ENCODE results near the gene WBP2.

The WBP2 gene

GRCh38 chr17:75827308-75828075, 27.6 kb downstream of the WBP2 start:
- Histone ChIP-seq H3K27me3 (ENCODE audit: low read length) (no peaks in the 10 kb centered on the region), H3K79me2 (ENCODE audit: insufficient read depth, low read length) (no peaks in the 10 kb centered on the region), H3K36me3 (ENCODE audit: low read length) (no peaks in the 10 kb centered on the region), H3F3A (ENCODE audit: insufficient read depth) (no peaks in the 10 kb centered on the region), H2AFZ (ENCODE audit: low read depth, low read length, severe bottlenecking) (no peak overlapping the region), H3K4me2 (ENCODE audit: low read depth, low read length, poor library complexity, severe bottlenecking) (no peak overlapping the region), H3K9ac (ENCODE audit: low read length) (no peak overlapping the region), H4K20me1 (ENCODE audit: low read depth, low read length) (no peaks in the 10 kb centered on the region), H3K27ac (ENCODE audit: low read depth, low read length) (no peak overlapping the region), H3K4me3 (ENCODE audit: insufficient read depth, low read length, poor library complexity, severe bottlenecking) (no peak overlapping the region), H3K9me2 (replicated peaks; ENCODE audit: insufficient read depth, low read length) (no peaks in the 10 kb centered on the region), H3K9me3 (ENCODE audit: insufficient read depth, low read length) (no peaks in the 10 kb centered on the region)
- TF ChIP-seq EZH2phosphoT487 (conservative IDR thresholded peaks at IDR 0.05; ENCODE audit: low read length) (no peak), CTCF (IDR thresholded peaks at IDR 0.05; ENCODE audit: insufficient read depth, low read length, poor library complexity, severe bottlenecking) (peak; percentile 49)

GRCh38 chr17:75826561-75827307, 28.4 kb downstream of the WBP2 start:
- H3K9me3 ChIP-seq (ENCODE audit: insufficient read depth, low read length) = no peaks in the 10 kb centered on the region
- no peaks in the 10 kb centered on the region for H3F3A ChIP-seq (ENCODE audit: insufficient read depth)
- H3K9me2 ChIP-seq (replicated peaks; ENCODE audit: insufficient read depth, low read length) = no peaks in the 10 kb centered on the region
- TF ChIP-seq EZH2phosphoT487 (conservative IDR thresholded peaks at IDR 0.05; ENCODE audit: low read length) (no peak), CTCF (IDR thresholded peaks at IDR 0.05; ENCODE audit: insufficient read depth, low read length, poor library complexity, severe bottlenecking) (no peak)
- H2AFZ ChIP-seq (ENCODE audit: low read depth, low read length, severe bottlenecking) = no peak overlapping the region
- no peak overlapping the region for H3K9ac ChIP-seq (ENCODE audit: low read length)
- no peaks in the 10 kb centered on the region for H3K27me3 ChIP-seq (ENCODE audit: low read length)
- no peaks in the 10 kb centered on the region for H4K20me1 ChIP-seq (ENCODE audit: low read depth, low read length)
- H3K27ac ChIP-seq (ENCODE audit: low read depth, low read length) = no peak overlapping the region
- no peak overlapping the region for H3K4me2 ChIP-seq (ENCODE audit: low read depth, low read length, poor library complexity, severe bottlenecking)
- no peaks in the 10 kb centered on the region for H3K36me3 ChIP-seq (ENCODE audit: low read length)
- H3K4me3 ChIP-seq (ENCODE audit: insufficient read depth, low read length, poor library complexity, severe bottlenecking) = no peak overlapping the region
- H3K79me2 ChIP-seq (ENCODE audit: insufficient read depth, low read length) = no peaks in the 10 kb centered on the region

GRCh38 chr17:75825748-75826370, 29.3 kb downstream of the WBP2 start:
- Histone ChIP-seq H3K9me3 (ENCODE audit: insufficient read depth, low read length) (no peaks in the 10 kb centered on the region), H3K27ac (ENCODE audit: low read depth, low read length) (no peak overlapping the region), H3K4me2 (ENCODE audit: low read depth, low read length, poor library complexity, severe bottlenecking) (no peak overlapping the region), H3K9me2 (replicated peaks; ENCODE audit: insufficient read depth, low read length) (no peaks in the 10 kb centered on the region), H3K4me3 (ENCODE audit: insufficient read depth, low read length, poor library complexity, severe bottlenecking) (no peak overlapping the region), H3K27me3 (ENCODE audit: low read length) (no peaks in the 10 kb centered on the region), H3K9ac (ENCODE audit: low read length) (no peak overlapping the region), H2AFZ (ENCODE audit: low read depth, low read length, severe bottlenecking) (no peak overlapping the region), H4K20me1 (ENCODE audit: low read depth, low read length) (no peaks in the 10 kb centered on the region), H3F3A (ENCODE audit: insufficient read depth) (no peaks in the 10 kb centered on the region), H3K79me2 (ENCODE audit: insufficient read depth, low read length) (no peaks in the 10 kb centered on the region), H3K36me3 (ENCODE audit: low read length) (no peaks in the 10 kb centered on the region)
- no peak for TF ChIP-seq EZH2phosphoT487 (conservative IDR thresholded peaks at IDR 0.05; ENCODE audit: low read length)
- TF ChIP-seq CTCF (IDR thresholded peaks at IDR 0.05; ENCODE audit: insufficient read depth, low read length, poor library complexity, severe bottlenecking) = no peak
